Right ventricle myocardium superior (tissue), 1 donor: ENCODE measurements around the gene ST7. TPM values are rescaled to one million over a fixed set of nuclear protein-coding genes. Genes with fewer than 3 reads are reported as not detected.

ENCODE experiments used
- ATAC-seq: fragments of 200-7000 bp; cut with Tn5 transposase; one replicate; pipeline ENCODE4 v1.9.1; 2020; ENCODE audit warnings: mild to moderate bottlenecking; ENCODE audit not compliant: poor library complexity
- DNase-seq: peaks from one replicate; pipeline ENCODE4 v3.0.0-alpha.2; 2020
- intact Hi-C: fragments of 100-400 bp; cut with DNase I; formaldehyde crosslinking; loops from one replicate; pipeline ENCODE4 v1.11.2; 2022
- total RNA-seq: library from RNA; stranded (reverse); fragmentation: NEBNext Ultra II Directional; extraction: Animal tissue kit (Norgen Biotek cat#: 25700); gene quantifications from one replicate; pipeline ENCODE4 v1.2.1, GENCODE V29; 2021
- donor health status: DM: no; HTN: yes; CAD: no; lungs with severe emphysema.

The ST7 gene
- total RNA-seq, 1 donor from 2014 or later, result 29.7 TPM

DNA sequence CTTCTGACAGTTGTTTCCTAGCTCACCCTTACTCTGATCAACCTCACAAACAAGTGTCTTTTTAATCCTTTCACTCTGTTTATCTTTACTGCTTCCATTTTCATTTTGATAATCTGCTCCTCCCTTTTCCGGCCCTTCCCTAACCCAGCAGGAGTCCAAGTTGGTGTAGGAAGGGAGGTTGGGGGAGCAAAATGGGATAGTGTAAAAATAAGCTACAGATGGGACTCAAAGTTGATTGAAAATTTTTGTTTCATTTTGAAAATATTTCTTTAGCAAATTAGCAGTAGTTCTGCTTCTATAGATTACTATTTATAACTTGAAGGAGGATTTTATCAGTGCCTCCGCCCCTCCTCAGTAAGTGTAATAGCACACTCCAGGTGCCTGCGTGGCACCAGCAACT is 257.6 kb downstream of the ST7 start:
- no peak for DNase-seq
- no peak for ATAC-seq
- intact Hi-C loops, result no loop called here

DNA sequence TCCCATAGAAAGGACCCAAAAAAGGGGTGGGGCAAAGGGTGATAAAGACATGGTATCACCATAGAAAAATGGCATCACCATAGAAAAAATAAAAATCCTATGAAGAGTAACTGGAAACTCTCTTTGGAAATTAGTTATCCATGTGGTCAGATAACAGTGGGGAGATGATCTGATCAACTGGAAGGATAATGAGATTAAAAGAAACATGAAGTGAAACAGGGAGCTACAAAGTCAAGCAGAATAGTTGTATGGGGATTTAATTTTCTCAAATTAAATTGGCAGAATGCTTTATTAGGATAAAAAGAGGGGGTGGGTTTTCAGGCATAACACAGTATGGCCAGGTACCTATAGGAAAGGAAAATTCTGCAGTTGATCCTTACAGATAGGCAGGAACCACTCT is 258.3 kb downstream of the ST7 start:
- intact Hi-C loops, result no loop called here
- ATAC-seq, result no peak
- no peak for DNase-seq

DNA sequence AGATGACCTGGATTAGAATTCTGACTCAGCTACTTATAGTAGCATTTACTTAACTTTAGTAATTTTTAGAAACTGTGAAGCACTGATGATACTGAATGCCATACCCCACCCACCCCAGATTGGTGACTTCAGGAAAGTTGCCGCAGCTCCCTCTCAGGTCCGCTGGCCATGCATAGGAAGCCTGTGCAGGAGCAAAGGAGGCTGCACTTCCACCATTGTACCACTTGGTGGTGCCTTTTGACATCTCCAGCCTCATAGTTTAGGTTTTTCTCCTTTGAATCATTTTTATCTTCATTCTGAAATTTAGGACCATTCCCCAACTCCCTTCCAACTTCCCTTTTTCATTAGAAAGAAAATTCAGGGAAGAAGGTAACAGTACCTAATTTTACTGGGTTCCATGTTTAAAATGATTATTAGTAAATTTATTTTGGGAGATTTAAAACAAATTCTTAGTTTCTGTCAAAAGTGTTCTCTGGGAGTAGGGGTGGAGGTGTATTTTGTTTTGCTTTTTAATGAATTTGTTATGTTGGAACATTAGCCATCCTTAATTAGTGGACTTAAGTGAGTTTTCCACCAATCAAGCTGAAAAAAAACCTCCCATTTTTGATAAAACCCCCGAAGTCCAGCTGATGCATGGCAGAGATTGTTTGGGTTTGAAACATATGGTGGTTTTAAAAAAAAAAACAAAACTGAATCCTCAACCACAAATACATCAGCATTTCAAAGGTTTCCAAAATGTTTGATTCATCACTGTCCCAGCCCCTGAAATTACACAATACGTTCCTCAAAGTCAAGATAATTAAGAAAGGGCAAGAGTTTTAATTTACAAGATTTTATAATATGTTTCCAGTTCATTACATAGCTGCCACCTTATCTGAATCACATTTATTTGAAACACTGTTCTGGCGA is 259.9 kb downstream of the ST7 start:
- peak; percentile 52 for ATAC-seq
- intact Hi-C loops, result no loop called here
- peak; percentile 48 for DNase-seq

DNA sequence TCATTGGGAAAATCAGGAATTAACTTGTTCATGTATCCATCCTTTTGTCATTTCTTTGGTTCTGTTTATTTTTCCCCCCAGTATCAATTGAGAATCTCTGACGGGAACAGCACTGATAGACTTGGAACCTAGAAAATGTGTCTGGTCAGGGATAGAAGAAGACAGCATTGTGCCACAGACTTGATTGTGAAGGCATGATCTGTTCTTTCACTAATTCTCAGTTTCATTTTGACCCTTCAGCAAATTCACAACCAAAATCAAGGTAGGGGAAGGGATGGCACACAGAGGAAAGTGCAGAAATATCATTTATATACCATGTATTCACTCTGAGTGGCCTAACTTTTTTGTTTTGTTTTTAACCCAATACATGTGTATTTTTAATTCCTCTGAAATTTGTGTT is 262.7 kb downstream of the ST7 start:
- intact Hi-C loops, result no loop called here
- DNase-seq (no peak), ATAC-seq (no peak)

DNA sequence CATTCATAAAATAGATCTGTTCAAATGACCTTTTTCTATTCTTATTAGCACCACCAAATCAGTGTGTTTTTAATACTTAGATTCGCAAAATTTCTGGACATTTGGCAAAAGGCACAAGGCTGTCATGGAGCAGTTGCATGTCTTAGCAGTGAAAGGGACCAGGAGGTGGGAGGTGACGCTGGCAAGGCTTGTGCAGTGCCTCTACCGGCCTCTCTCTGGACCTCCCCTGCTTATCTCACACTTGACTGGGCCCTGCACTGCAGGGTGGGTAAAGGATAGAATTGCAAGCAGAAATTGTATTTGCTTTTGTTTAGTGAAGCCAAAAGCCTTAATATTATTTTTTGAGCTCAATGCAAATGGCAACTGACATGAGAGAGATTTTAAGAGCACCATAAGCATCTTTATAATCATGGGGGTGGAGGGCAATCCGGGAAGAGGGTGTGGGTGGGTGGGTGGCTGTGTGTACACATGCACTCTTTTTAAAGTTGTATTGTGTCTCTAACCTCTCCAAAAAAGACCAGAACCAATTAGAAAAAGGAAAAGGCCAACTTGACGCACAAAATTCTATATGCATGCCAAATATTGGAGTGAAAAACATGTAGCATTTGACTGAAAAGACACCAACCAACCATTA is 263.3 kb downstream of the ST7 start:
- intact Hi-C loops, result no loop called here
- ATAC-seq (no peak), DNase-seq (no peak)

DNA sequence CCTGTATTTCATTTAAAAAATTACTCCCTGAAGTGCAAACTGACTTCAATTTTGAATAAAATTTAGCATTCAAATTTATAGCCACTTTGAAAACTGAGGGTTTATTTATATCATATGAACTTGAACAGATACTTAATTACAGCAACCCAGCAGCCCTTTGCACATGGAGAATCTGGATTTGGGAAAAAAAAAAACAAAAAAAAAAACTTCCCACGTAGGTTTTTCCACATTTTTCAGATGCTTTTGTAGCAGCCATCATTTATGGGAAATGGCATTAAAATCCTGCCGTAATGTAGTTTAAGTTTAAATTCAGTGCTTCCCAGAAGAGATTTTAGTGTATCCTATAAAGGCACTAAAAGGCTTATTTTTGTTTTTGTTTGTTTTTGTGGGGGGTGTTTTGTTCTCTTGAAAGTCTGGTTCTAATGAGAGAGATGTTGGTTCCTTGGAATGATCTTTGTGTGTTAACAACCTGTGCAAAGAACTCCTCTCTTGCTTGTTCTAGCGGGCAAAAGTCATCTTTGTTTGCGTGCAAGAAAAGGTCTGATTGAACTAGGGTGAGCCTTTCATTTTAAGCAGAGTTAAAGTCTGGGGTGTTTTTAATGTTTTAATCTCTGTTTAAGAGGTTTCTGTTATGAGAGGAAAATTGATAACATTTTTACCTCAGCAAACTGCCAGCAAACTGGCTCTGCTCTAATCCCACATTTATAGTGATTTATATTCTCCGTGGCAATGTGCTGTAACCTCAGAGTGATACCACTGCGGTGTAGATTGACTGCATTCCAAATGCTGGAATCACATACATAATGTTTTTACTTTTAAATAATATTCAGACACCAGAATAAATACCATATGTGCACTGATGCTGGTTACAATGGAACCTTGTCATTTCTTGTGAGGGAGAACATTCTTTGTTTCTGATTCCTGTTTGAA is 264.1 kb downstream of the ST7 start:
- intact Hi-C loops, result no loop called here
- no peak for ATAC-seq
- DNase-seq, result no peak

DNA sequence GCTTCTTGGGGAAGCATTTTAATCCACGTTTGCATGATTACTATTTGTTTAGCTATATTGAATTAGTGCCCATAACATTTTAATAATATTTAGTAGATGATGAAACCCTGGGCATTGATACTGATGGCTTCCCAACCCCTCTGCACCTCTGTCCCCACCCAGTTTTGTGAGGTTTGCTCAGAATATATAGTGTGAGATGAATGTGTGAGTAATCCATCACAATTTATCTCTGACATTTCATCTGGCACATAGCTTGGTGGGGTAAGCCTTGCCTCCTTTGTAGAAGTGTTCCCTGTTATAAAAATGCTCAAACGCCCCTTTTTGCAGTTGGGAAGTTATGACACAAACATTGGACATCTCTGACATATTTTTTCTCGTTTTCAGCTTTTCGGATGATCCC is 265.4 kb downstream of the ST7 start:
- DNase-seq (no peak), ATAC-seq (no peak)
- intact Hi-C loops, result no loop called here

DNA sequence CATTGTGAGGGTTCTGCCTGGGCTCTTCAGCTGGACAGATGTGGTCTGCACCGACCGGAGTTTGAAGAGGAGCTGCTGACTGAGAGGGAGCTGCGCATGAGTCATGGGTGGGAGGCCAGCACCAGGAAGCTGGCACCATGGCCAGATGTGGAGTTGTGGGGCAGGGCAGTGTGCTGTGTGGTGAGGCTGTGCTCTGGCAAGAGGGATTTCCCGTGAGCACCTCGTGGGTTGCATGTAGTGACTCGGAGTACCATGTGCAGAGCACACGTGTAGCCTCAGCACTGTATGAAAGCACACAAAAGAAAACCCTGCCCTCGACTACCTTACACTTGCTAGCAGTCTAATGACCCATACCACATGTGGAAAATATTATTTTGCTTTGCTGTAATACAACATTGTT is 266.2 kb downstream of the ST7 start:
- ATAC-seq (no peak), DNase-seq (no peak)
- intact Hi-C loops, result no loop called here

DNA sequence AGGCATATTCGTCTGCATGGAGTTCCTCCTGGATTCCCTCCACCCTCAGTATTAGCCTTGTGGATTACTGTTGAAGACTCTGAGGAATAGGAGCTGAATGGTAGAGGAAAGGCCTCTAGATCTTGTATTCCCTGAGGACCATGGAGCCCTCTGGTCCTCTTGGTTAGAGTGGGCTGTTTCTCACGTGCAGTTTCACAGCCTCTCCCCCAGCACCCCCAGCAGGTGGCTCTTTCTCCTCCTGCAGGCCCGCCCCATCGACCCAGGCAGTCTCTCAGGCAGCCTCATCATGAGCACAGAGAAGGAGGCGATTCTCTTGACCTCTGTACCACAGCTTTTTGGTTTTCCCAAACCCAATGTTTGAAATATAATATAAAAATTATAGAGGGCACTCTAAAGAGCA is 267.5 kb downstream of the ST7 start:
- ATAC-seq (no peak), DNase-seq (no peak)
- intact Hi-C loops, result loop anchor here (10.0 kb wide), 1 partner anchor 154 kb away; no protein-coding TSS in a partner anchor

DNA sequence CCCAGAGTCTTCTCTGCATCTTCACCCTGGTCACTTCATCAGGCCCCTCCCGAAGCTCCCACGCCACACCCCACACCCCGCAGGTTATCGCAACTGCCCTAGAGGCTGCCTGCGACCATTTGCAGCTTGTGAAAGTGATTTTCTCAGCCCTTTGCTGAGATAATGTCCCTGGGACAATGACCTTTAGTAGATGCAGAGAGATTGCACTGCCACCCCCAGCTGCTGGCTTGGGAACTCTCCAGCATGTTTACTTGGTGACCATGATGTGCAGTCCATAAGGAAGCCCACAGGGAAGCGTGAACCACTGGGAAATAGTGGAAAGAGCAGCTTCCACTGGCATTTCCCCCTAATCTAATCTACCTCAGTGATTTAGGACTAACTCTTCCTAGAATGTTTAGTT is 272.2 kb downstream of the ST7 start:
- DNase-seq, result no peak
- intact Hi-C loops, result loop anchor here (10.0 kb wide), 1 partner anchor 149 kb away; no protein-coding TSS in a partner anchor
- ATAC-seq, result no peak

DNA sequence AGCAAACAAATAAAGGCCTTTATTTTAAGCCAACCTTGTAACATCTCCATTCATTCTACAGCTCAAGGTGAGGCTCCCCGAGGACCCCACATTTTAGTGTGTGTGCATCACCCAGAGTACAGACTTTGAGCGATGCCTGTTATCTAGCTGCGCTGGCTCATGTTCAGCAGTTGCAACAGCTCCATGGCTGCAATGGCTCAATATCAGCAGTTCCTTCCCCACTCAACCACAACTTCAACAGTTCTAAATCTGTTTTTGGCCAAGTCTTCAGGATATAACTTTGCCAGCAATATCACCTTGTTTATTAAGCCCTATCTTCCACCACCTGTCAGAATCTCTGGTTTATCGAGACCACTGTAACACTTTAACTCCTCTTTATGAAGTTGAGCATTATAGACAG is 273.8 kb downstream of the ST7 start:
- DNase-seq (peak; percentile 47), ATAC-seq (peak; percentile 80)
- intact Hi-C loops, result loop anchor here (10.0 kb wide), 1 partner anchor 148 kb away; no protein-coding TSS in a partner anchor

DNA sequence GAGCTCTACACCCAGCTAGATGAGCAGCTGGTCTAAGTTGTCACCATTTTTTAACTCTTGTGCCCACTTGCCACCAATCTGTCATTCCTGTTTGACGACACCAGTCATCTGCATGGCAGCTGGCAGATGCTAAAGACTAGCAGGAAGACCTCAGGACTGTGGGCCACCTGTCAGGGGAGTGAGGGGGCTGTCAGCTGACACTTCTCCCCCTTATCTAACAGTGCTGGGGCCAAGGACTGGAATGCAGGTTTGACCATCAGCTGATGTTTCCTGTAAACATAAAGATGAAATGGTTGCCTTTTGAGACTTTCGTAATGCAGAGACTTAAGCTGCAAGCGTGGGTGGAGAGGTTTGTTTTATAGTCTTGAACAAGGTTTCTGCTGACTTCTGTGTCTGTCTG is 276.0 kb downstream of the ST7 start:
- intact Hi-C loops, result loop anchor here (10.0 kb wide), 1 partner anchor 145 kb away; no protein-coding TSS in a partner anchor
- ATAC-seq, result no peak
- no peak for DNase-seq

DNA sequence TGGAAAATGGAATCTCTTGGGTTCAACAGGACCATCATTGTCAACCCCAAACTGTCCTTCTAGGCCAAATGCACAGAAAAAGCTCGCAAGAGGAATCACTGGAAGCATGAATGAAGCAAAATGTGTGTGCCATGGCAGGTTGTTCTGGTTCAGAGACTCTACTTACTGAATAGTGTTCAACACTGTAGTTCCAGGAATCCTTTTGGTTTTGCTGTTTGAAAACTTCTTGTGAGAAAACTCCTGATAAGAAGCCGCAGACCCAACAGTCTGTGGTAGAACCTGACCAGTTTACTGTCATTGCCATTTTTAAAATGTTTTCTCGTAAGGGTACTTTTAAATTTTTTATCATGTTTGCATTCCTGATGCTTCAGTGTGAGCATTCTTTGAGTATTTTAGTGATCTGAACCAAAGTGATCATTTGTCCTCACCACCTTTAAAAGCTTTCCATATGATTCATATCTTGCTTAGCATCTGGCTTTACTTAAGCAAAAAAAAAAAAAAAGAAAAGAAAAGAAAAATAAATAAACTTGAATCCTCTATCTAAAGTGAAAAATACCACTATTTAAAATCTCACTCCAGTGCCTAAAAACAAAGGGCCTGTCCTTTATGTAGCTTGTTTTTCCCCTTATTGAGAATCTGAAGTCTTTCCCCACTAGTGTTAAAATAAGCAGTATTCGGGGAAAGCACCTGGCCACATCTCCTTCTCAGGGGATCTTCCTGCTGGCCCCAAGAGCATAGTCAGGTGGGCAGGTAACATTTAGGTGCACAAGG is 277.2 kb downstream of the ST7 start:
- ATAC-seq (no peak), DNase-seq (no peak)
- intact Hi-C loops, result no loop called here

DNA sequence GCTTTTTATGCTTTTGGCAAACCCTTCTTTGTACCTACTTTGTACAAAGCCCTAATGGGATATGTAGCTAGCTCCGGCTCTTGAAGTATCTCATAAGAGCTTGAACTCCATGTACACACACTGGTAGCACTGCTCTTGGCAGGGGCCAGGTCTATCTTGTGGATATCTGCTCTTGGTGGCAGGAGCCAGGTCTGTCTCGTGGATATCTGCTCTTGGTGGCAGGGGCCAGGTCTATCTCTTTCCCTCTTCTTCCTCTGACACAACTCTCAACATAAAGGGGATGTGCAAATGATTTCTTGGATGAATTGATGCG is 277.7 kb downstream of the ST7 start:
- DNase-seq (no peak), ATAC-seq (no peak)
- intact Hi-C loops, result no loop called here

DNA sequence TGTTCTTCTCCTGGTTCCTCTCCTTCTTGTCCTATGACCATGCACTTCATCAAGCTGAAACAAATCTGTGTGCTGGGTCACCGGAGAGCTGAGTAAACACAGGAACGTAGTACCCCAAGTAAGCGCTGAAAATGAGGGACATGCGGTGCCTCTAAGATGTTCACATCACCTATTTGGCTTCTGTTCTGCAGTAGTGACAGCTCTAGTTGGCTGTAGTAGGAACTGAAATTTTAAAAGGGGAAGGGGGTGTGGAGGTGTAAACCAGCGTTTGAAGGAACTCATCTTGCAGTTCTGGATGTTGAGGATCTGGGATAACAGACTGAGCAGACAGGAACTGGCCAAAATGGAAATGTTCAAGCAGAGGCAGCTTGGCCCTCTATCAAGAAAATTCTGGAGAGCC is 284.3 kb downstream of the ST7 start:
- DNase-seq (no peak), ATAC-seq (no peak)
- intact Hi-C loops, result no loop called here

DNA sequence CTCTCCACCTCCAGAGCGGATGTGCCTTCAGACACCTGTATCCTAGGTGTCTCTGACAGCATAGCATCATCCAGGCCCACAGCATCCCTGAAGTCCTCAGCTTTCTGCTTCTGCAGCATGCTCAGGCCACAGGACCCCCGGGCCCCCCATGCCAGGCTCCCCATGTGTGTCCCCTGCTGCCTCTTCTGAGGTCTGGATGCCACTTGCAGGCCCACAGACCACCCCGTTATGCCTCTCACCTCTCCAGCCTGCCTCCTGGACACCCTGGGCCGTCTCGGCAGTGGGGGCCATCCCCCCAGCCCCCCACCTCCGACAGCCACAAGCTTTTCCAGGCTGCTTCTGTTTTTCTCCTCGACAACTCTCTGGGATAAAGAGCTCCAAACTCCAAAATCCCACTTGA is 285.2 kb downstream of the ST7 start:
- ATAC-seq, result no peak
- no peak for DNase-seq
- intact Hi-C loops, result no loop called here

DNA sequence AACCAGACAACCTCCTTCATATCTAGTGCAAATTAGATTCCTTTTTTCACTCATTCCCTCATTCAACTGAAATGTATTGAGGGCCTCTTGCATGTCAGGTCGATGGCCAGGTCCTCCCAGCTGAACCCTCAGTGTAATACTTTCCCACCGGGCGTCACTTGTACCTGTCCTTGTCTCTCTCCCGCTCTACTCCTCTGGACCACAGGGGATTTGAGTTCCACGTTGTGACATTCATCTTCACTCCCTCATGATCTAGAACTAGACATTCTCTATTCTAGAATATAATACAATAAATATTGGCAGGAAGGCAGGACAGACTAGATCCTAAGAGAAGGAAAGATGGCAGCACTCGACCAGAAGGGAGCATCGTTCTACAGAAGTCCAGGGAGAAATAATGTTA is 285.6 kb downstream of the ST7 start:
- intact Hi-C loops, result no loop called here
- DNase-seq, result no peak
- no peak for ATAC-seq

DNA sequence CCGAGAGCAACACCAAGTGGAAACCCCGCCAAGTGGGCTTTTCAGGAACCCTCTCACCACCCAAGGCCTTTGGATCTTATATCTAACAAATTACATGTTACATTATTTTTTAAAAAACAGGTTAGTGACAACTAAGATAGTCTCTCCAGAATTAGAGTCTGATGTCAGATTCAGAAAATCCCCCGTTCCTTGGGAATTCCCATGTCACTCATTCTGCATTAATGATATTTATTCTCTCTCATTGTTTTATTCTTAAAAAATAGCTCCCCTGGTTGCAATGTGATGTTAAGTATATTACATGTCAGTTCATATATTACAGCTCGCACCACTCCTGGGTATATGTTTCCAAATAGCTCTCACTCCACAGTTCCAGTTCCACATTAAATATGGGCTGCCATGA is 287.8 kb downstream of the ST7 start:
- no peak for ATAC-seq
- intact Hi-C loops, result no loop called here
- DNase-seq, result no peak

DNA sequence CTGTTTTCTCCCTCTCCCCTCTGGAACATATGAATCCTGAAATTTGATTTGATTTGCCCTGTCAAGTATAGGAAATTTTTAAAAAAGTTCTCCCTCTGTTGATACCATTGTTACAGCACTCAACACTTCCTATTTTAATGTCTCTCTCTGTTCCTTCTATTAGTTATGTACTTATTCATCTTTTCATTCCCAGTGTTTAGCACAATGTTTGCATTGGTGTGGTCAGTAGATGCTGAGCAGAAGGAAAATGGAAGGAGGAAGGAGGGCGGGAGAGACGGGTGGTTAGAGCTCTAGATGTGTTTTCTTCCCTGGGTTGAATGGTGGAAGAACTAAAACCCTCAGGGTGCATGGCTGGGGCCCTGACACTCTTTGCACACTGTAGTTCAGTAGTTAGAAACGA is 290.1 kb downstream of the ST7 start:
- ATAC-seq (no peak), DNase-seq (no peak)
- intact Hi-C loops, result no loop called here
